Neuronal stem cell (in vitro differentiated cells): Measurements from ENCODE around the gene CYREN.
"Not testable (repeated sequence)": the region's sequence is repeated elsewhere in the genome, so short reads cannot be mapped to it uniquely, and the experiment has no call there.

Experiments used
- DNase-seq: peaks from one replicate; pipeline ENCODE4 v3.0.0-alpha.2; 2013; ENCODE audit warnings: low spot score
- H2AFZ ChIP-seq: one replicate; pipeline ENCODE4 v1.6.1; 2013; ENCODE audit warnings: mild to moderate bottlenecking, low read length, inconsistent platforms
- H2AK5ac ChIP-seq: 2 replicates; pipeline ENCODE4 v1.6.1; 2013; ENCODE audit warnings: low read depth, mild to moderate bottlenecking, inconsistent platforms, low read length, moderate library complexity, mixed read lengths
- H2BK120ac ChIP-seq: 2 replicates; pipeline ENCODE4 v1.6.1; 2013; ENCODE audit warnings: low read depth, mild to moderate bottlenecking, inconsistent platforms, low read length, moderate library complexity, mixed read lengths
- H2BK12ac ChIP-seq: one replicate; pipeline ENCODE4 v1.6.1; 2013; ENCODE audit warnings: low read length, inconsistent platforms
- H2BK15ac ChIP-seq: 2 replicates; pipeline ENCODE4 v1.6.1; 2013; ENCODE audit warnings: mild to moderate bottlenecking, low read length, inconsistent platforms, mixed read lengths
- H2BK5ac ChIP-seq: one replicate; pipeline ENCODE4 v1.6.1; 2013; ENCODE audit warnings: inconsistent platforms, mild to moderate bottlenecking, low read length, moderate library complexity
- H3K14ac ChIP-seq: one replicate; pipeline ENCODE4 v1.6.1; 2013; ENCODE audit warnings: low read length, inconsistent platforms
- H3K18ac ChIP-seq: 2 replicates; pipeline ENCODE4 v1.6.1; 2013; ENCODE audit warnings: low read length, inconsistent platforms
- H3K23ac ChIP-seq: 2 replicates; pipeline ENCODE4 v1.6.1; 2013; ENCODE audit warnings: low read depth, mild to moderate bottlenecking, mixed read lengths, low read length, inconsistent platforms; ENCODE audit not compliant: poor library complexity
- H3K27ac ChIP-seq: replicated peaks from 3 replicates; pipeline ENCODE4 v1.5.1; 2013; ENCODE audit warnings: low read length, inconsistent platforms
- H3K27me3 ChIP-seq, 3 experiments: 2 replicates each; pipeline ENCODE4 v1.6.1; 2013; ENCODE audit warnings: low read length in 3 of 3, mild to moderate bottlenecking in 2 of 3, inconsistent platforms in 1 of 3, low read depth in 1 of 3, mixed read lengths in 1 of 3, moderate library complexity in 1 of 3; ENCODE audit not compliant: control insufficient read depth in 3 of 3, insufficient read depth in 3 of 3
- H3K36me3 ChIP-seq, 2 donors: replicated peaks in 1 of 2; 2 replicates each; pipeline ENCODE4 v1.6.1; 2013; ENCODE audit warnings: low read length in 2 of 2; ENCODE audit not compliant: control insufficient read depth in 2 of 2, insufficient read depth in 2 of 2
- H3K4ac ChIP-seq: 2 replicates; pipeline ENCODE4 v1.6.1; 2013; ENCODE audit warnings: inconsistent platforms, mild to moderate bottlenecking, low read length, moderate library complexity
- H3K4me1 ChIP-seq, 2 donors: 1 replicate in 1 of 2; 2 replicates in 1 of 2; pipeline ENCODE4 v1.6.1; 2013; ENCODE audit warnings: low read length in 2 of 2, low read depth in 1 of 2; ENCODE audit not compliant: control insufficient read depth in 2 of 2, insufficient read depth in 1 of 2
- H3K4me2 ChIP-seq: one replicate; pipeline ENCODE4 v1.6.1; 2013; ENCODE audit warnings: mild to moderate bottlenecking, low read length, inconsistent platforms; ENCODE audit not compliant: insufficient read depth, poor library complexity, severe bottlenecking
- H3K4me3 ChIP-seq, 2 donors: 2 replicates each; pipeline ENCODE4 v1.5.1; 2013; ENCODE audit warnings: low read length in 2 of 2, mild to moderate bottlenecking in 2 of 2, inconsistent platforms in 1 of 2, moderate library complexity in 1 of 2
- H3K79me1 ChIP-seq: one replicate; pipeline ENCODE4 v1.6.1; 2013; ENCODE audit warnings: low read depth, mild to moderate bottlenecking, inconsistent platforms, low read length, moderate library complexity
- H3K9ac ChIP-seq: one replicate; pipeline ENCODE4 v1.6.1; 2013; ENCODE audit warnings: mild to moderate bottlenecking, low read depth, low read length, inconsistent platforms; ENCODE audit not compliant: poor library complexity
- H3K9me3 ChIP-seq, 2 donors: replicated peaks in 1 of 2; 2 replicates each; pipeline versions ENCODE3 to v1.6.1; 2013; ENCODE audit warnings: low read length in 2 of 2, mild to moderate bottlenecking in 2 of 2, inconsistent platforms in 1 of 2, low read depth in 1 of 2, mixed read lengths in 1 of 2, moderate library complexity in 1 of 2; ENCODE audit not compliant: control insufficient read depth in 2 of 2, insufficient read depth in 1 of 2
- H4K8ac ChIP-seq: one replicate; pipeline ENCODE4 v1.6.1; 2013; ENCODE audit warnings: low read depth, mild to moderate bottlenecking, inconsistent platforms, low read length, moderate library complexity
- H4K91ac ChIP-seq: one replicate; pipeline ENCODE4 v1.6.1; 2013; ENCODE audit warnings: low read length, low read depth, mild to moderate bottlenecking, inconsistent platforms; ENCODE audit not compliant: poor library complexity
- WGBS, 2 donors: extraction: QIAGEN DNeasy Blood & Tissue Kit; methylation state at CpG; one replicate each; pipeline ENCODE4 v1.1.7; 2013; ENCODE audit warnings: missing lambda C conversion rate in 2 of 2, mixed read lengths in 1 of 2; ENCODE audit not compliant: insufficient read length in 2 of 2, insufficient replicate concordance in 1 of 2; ENCODE audit errors: extremely low coverage in 2 of 2; 5-methylcytosine and 5-hydroxymethylcytosine counted together

The CYREN gene

DNA sequence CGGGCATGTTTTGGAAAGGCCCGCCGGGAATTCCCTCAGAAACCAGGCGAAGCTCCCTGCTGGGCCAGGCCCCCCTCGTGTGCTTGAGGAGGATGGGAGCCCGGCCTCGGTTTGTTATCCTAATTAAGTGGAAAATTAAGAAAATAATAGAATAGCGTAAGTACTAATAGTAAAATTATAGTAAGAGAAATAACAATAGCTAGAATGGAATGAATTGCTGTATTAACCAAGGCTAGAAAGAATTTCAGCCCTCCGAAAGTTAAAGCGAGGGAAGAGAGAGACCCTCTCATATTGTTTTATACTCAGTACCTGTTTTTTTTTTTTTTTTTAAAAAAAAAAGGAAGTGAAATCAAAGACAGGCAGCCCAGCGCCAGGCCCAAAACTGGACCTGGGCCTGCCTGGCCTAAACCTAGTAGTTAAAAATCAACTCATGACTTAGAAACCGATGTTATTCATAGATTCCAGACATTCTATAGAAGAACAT lies 533 bp upstream of the CYREN start:
- not testable (repeated sequence) for H2BK12ac ChIP-seq, H2AK5ac ChIP-seq, H3K14ac ChIP-seq, H4K8ac ChIP-seq, DNase-seq, H3K4me1 ChIP-seq, H3K23ac ChIP-seq, H4K91ac ChIP-seq, H3K27me3 ChIP-seq, H3K79me1 ChIP-seq, H2BK15ac ChIP-seq, H2BK5ac ChIP-seq, H2BK120ac ChIP-seq, H3K4ac ChIP-seq, H3K9ac ChIP-seq, H3K9me3 ChIP-seq
- H3K36me3 ChIP-seq, result peaks cover 29 to 32% of the 10 kb centered on the region in 2 donors
- H3K27ac ChIP-seq, result peak overlapping the region; percentile 96
- H3K4me3 ChIP-seq, result peak overlapping the region; percentile 71 to 87
- H3K18ac ChIP-seq, result peak overlapping the region; percentile 71
- H2AFZ ChIP-seq, result peak overlapping the region; percentile 99
- WGBS, 2 donors, result no CpG with 5 or more reads among the region's 12 CpGs
- peak overlapping the region; percentile 85 for H3K4me2 ChIP-seq

DNA sequence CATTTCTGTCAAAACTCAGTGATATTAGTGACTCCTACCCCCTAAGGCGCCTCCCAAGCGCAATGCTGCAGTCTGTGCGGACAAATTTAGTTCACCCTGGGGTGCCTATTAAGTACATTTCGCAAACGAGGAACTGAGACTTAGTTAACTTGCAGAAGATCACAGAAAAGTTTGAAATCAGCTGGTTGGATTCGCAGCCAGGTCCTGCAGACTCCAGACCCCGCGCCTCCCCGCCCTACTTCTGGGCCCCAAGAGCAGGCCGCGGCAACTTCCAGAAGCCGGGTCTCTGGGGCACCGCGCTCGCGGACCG lies 588 bp downstream of the CYREN start:
- H2AFZ ChIP-seq, result peak overlapping the region; percentile 99
- H3K14ac ChIP-seq, result no peak overlapping the region
- H2BK120ac ChIP-seq, result no peak overlapping the region
- no peak overlapping the region for H3K23ac ChIP-seq
- no CpG with 5 or more reads among the region's 17 CpGs for WGBS, 2 donors
- peaks cover 39 to 44% of the 10 kb centered on the region in 2 donors for H3K36me3 ChIP-seq
- H3K79me1 ChIP-seq, result peaks cover 10% of the 10 kb centered on the region
- peak overlapping the region; percentile 97 for H3K18ac ChIP-seq
- H3K9ac ChIP-seq, result peak overlapping the region; percentile 96
- H3K4me1 ChIP-seq, result peaks cover 3 to 10% of the 10 kb centered on the region in 2 donors
- peak overlapping the region; percentile 96 for H2BK5ac ChIP-seq
- no peak overlapping the region for H2AK5ac ChIP-seq
- H3K9me3 ChIP-seq, result no peaks in the 10 kb centered on the region
- peak overlapping the region; percentile 87 to 99 for H3K4me3 ChIP-seq
- peak overlapping the region; percentile 96 for H3K27ac ChIP-seq
- no peak for DNase-seq
- peak overlapping the region; percentile 97 for H4K91ac ChIP-seq
- peak overlapping the region; percentile 65 for H4K8ac ChIP-seq
- H3K27me3 ChIP-seq, result no peaks in the 10 kb centered on the region
- peak overlapping the region; percentile 85 for H3K4me2 ChIP-seq
- no peak overlapping the region for H2BK12ac ChIP-seq
- no peak overlapping the region for H2BK15ac ChIP-seq
- no peak overlapping the region for H3K4ac ChIP-seq

DNA sequence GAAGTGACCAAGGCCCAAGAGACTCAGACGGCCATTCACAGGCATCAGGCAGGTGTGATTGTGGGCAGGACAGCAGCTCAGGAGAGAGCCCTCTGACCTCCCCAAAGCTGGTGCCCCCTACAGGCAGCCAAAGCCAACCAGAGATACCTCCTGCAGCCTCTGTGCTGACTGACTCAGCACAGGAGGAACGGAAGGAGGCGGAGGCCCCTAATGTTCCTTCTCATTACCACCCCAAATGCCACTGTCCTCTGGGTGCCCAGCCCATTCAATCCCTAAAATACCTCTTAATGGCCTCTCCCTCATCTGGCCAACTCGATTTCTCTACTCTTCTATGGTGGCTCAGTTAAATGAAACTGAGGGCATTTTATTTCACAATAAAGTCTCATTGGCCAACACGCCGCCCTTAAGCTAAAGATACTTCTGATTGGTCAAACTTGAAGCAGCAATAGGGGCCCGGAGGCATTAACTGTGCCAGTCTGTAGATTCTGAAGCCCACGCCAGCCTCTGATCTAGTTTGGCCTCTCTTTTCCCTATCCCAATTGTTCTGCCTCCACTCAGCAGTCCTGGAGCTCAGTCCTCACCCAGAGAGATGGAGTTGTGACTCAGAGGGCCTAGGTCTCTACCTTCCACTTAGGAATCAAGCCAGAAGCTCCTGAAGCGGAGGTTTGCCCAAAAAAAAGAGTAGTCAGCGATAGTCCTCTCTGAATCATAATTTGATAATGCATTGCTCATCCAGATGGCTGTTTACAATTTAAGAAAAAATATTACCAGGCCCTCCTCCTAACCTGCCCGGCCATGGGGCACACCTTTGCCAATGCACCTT lies 1.2 kb downstream of the CYREN start:
- Histone ChIP-seq H3K36me3 (peaks cover 44 to 49% of the 10 kb centered on the region in 2 donors), H2BK5ac (no peak overlapping the region), H3K4me2 (peak overlapping the region; percentile 85), H4K8ac (no peak overlapping the region), H3K9me3 (no peaks in the 10 kb centered on the region), H2BK120ac (no peak overlapping the region), H3K18ac (no peak overlapping the region), H3K23ac (peak overlapping the region; percentile 65), H2BK12ac (no peak overlapping the region), H3K14ac (no peak overlapping the region), H3K27ac (peak overlapping the region; percentile 96), H3K4me3 (peak overlapping the region; percentile 87 to 99), H3K27me3 (no peaks in the 10 kb centered on the region), H2BK15ac (no peak overlapping the region), H4K91ac (no peak overlapping the region), H2AK5ac (no peak overlapping the region), H2AFZ (peak overlapping the region; percentile 99), H3K79me1 (peaks cover 10% of the 10 kb centered on the region), H3K9ac (peak overlapping the region; percentile 55), H3K4me1 (peaks cover 3 to 10% of the 10 kb centered on the region in 2 donors), H3K4ac (no peak overlapping the region)
- no CpG with 5 or more reads among the region's 11 CpGs for WGBS, 2 donors
- peak; percentile 6 for DNase-seq

DNA sequence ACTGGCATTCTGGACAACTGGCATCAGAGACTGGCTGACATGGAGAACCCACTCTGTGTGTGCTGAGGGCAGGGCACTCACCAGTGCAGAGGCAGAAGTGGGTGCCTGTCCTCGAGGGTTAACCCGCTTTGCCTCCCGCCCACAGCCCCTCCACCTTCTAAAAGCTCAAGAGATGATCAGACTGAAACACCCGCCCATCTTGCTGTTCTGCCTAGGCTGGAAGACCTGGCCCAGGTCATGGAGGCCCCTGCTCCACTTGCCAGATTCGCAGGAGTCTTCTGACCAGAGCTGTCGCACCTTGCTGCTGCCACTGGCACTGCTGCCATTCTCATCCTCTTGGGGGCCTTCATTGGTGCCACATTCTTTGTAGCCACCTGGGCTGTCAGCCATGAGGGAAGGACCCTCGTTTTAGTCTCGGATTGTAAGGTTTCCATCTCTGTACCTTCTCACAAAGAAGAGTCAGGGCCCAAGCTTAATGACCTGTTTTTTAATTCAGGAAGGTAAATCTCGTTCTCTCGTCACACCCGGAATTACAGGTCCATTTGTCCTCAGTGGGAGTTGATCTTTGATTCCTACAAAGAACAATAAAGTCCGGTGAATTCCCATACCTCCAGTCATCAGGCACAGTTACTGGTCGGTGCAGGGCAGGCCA lies 1.9 kb downstream of the CYREN start:
- Histone ChIP-seq H3K9ac (peak overlapping the region; percentile 44), H3K14ac (no peak overlapping the region), H3K27ac (no peak overlapping the region), H3K4me2 (no peak overlapping the region), H3K4me1 (peaks cover 3 to 10% of the 10 kb centered on the region in 2 donors), H2AK5ac (no peak overlapping the region), H2BK5ac (no peak overlapping the region), H2BK12ac (no peak overlapping the region), H2AFZ (no peak overlapping the region), H3K23ac (peak overlapping the region; percentile 65), H3K36me3 (peaks cover 49 to 57% of the 10 kb centered on the region in 2 donors), H4K8ac (no peak overlapping the region), H2BK15ac (no peak overlapping the region), H4K91ac (no peak overlapping the region), H2BK120ac (no peak overlapping the region), H3K79me1 (peaks cover 10% of the 10 kb centered on the region), H3K4me3 (peak overlapping the region in 1 of 2 donors; percentile 87), H3K18ac (no peak overlapping the region), H3K9me3 (peaks cover 0 to 2% of the 10 kb centered on the region in 2 donors), H3K4ac (no peak overlapping the region), H3K27me3 (no peaks in the 10 kb centered on the region)
- WGBS, 2 donors, result no CpG with 5 or more reads among the region's 13 CpGs
- DNase-seq, result no peak
